HG02884 (cell line): Measurements from ENCODE around the gene ZFAND3.
"Not testable (repeated sequence)": the region's sequence is repeated elsewhere in the genome, so short reads cannot be mapped to it uniquely, and the experiment has no call there.

Experiments
- ATAC-seq: cut with Tn5 transposase; IDR thresholded peaks from one replicate; pipeline ENCODE4 v1.9.1; 2021; ENCODE audit warnings: mild to moderate bottlenecking, moderate library complexity; ENCODE audit not compliant: unreplicated experiment

ZFAND3 gene

GRCh38 chr6:37990762-37991525 is 171.4 kb downstream of the ZFAND3 start:
- ATAC-seq = no peak

- ATAC-seq = no peak
These were observed 173.2 kb downstream of the ZFAND3 start for GRCh38 chr6:37992749-37993148.

GRCh38 chr6:37993194-37993593 is 173.7 kb downstream of the ZFAND3 start:
- ATAC-seq = not testable (repeated sequence)

- ATAC-seq = no peak
These were observed 174.1 kb downstream of the ZFAND3 start for GRCh38 chr6:37993596-37993995.

GRCh38 chr6:37994223-37994622 is 174.7 kb downstream of the ZFAND3 start:
- no peak for ATAC-seq

- no peak for ATAC-seq
These were observed 178.8 kb downstream of the ZFAND3 start for GRCh38 chr6:37998366-37998765.

- ATAC-seq = no peak
These were observed 181.9 kb downstream of the ZFAND3 start for GRCh38 chr6:38001386-38001785.

GRCh38 chr6:38004908-38005307 is 185.4 kb downstream of the ZFAND3 start:
- ATAC-seq = no peak

GRCh38 chr6:38011937-38012336 is 192.4 kb downstream of the ZFAND3 start:
- ATAC-seq = no peak

- ATAC-seq = no peak
These were observed 193.0 kb downstream of the ZFAND3 start for GRCh38 chr6:38012573-38012972.

GRCh38 chr6:38015341-38015740 is 195.8 kb downstream of the ZFAND3 start:
- ATAC-seq = no peak

GRCh38 chr6:38016824-38017223 is 197.3 kb downstream of the ZFAND3 start:
- no peak for ATAC-seq

- ATAC-seq = no peak
These were observed 199.2 kb downstream of the ZFAND3 start for GRCh38 chr6:38018755-38019165.

- no peak for ATAC-seq
These were observed 201.1 kb downstream of the ZFAND3 start for GRCh38 chr6:38020593-38020992.

GRCh38 chr6:38021029-38021428 is 201.5 kb downstream of the ZFAND3 start:
- no peak for ATAC-seq

GRCh38 chr6:38021571-38021970 is 202.0 kb downstream of the ZFAND3 start:
- ATAC-seq = no peak

GRCh38 chr6:38022688-38023087 is 203.2 kb downstream of the ZFAND3 start:
- no peak for ATAC-seq

- ATAC-seq = no peak
These were observed 205.4 kb downstream of the ZFAND3 start for GRCh38 chr6:38024908-38025307.

GRCh38 chr6:38025451-38025850 is 205.9 kb downstream of the ZFAND3 start:
- no peak for ATAC-seq

- no peak for ATAC-seq
These were observed 208.3 kb downstream of the ZFAND3 start for GRCh38 chr6:38027685-38028373.

GRCh38 chr6:38030380-38030779 is 210.9 kb downstream of the ZFAND3 start:
- no peak for ATAC-seq

GRCh38 chr6:38032797-38033196 is 213.3 kb downstream of the ZFAND3 start:
- ATAC-seq = no peak
